ENCODE data around the gene EML3. TPM values are rescaled to one million over a fixed set of nuclear protein-coding genes. Genes with fewer than 3 reads are reported as not detected.
A peak's percentile ranks its signal among the peaks of the same experiment; 100 is the strongest.

EML3 gene
- total and polyA plus RNA-seq, 2 of the 13 experiments (the other 11 are each of a cell fraction or from before 2014, with no cell fraction given): 10.6 to 12.3 TPM

GRCh38 chr11:62652161-62653006 is 39.8 kb upstream of the EML3 start (continued):
- TF ChIP-seq, protein P1, sequence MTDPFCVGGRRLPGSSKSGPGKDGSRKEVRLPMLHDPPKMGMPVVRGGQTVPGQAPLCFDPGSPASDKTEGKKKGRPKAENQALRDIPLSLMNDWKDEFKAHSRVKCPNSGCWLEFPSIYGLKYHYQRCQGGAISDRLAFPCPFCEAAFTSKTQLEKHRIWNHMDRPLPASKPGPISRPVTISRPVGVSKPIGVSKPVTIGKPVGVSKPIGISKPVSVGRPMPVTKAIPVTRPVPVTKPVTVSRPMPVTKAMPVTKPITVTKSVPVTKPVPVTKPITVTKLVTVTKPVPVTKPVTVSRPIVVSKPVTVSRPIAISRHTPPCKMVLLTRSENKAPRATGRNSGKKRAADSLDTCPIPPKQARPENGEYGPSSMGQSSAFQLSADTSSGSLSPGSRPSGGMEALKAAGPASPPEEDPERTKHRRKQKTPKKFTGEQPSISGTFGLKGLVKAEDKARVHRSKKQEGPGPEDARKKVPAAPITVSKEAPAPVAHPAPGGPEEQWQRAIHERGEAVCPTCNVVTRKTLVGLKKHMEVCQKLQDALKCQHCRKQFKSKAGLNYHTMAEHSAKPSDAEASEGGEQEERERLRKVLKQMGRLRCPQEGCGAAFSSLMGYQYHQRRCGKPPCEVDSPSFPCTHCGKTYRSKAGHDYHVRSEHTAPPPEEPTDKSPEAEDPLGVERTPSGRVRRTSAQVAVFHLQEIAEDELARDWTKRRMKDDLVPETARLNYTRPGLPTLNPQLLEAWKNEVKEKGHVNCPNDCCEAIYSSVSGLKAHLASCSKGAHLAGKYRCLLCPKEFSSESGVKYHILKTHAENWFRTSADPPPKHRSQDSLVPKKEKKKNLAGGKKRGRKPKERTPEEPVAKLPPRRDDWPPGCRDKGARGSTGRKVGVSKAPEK (CRISPR knock-in tag; IDR thresholded peaks at IDR 0.05; ENCODE audit: borderline replicate concordance): no peak
- TF ChIP-seq MAZ (IDR thresholded peaks at IDR 0.05; ENCODE audit: borderline replicate concordance, low read depth, low read length) (no peak), MAZ (CRISPR knock-in tag; IDR thresholded peaks at IDR 0.05; ENCODE audit: low read depth) (no peak), SMAD1 (CRISPR knock-in tag; IDR thresholded peaks at IDR 0.05; ENCODE audit: borderline replicate concordance, low read depth) (no peak), ZNF30 (CRISPR knock-in tag; IDR thresholded peaks at IDR 0.05) (0 out of 2 replicates have a peak, but pooled peaks have one; percentile 45), ZFP36L1 (CRISPR knock-in tag; IDR thresholded peaks at IDR 0.05) (no peak), ZNF839 (CRISPR knock-in tag; IDR thresholded peaks at IDR 0.05; ENCODE audit: borderline replicate concordance) (no peak), MLLT10 (CRISPR knock-in tag; IDR thresholded peaks at IDR 0.05) (no peak)
- TF ChIP-seq, protein P2, sequence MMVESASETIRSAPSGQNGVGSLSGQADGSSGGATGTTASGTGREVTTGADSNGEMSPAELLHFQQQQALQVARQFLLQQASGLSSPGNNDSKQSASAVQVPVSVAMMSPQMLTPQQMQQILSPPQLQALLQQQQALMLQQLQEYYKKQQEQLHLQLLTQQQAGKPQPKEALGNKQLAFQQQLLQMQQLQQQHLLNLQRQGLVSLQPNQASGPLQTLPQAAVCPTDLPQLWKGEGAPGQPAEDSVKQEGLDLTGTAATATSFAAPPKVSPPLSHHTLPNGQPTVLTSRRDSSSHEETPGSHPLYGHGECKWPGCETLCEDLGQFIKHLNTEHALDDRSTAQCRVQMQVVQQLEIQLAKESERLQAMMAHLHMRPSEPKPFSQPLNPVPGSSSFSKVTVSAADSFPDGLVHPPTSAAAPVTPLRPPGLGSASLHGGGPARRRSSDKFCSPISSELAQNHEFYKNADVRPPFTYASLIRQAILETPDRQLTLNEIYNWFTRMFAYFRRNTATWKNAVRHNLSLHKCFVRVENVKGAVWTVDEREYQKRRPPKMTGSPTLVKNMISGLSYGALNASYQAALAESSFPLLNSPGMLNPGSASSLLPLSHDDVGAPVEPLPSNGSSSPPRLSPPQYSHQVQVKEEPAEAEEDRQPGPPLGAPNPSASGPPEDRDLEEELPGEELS (CRISPR knock-in tag; IDR thresholded peaks at IDR 0.05): no peak

Measured in HepG2 (cell line).